Nephron progenitor cell (in vitro differentiated cells): Measurements from ENCODE around the gene ZHX3.
A peak's percentile ranks its signal among the peaks of the same experiment; 100 is the strongest.

Source experiments
- DNase-seq: peaks from one replicate; pipeline ENCODE4 v3.0.0; 2021
- H3K27ac Mint-ChIP-seq: 2 replicates; pipeline ENCODE4 v1.8.0; 2021; ENCODE audit warnings: mild to moderate bottlenecking, moderate library complexity, mixed read lengths
- H3K27me3 Mint-ChIP-seq: 2 replicates; pipeline ENCODE4 v1.8.0; 2021; ENCODE audit warnings: mild to moderate bottlenecking, low read depth, mixed read lengths; ENCODE audit not compliant: poor library complexity
- H3K36me3 Mint-ChIP-seq: 2 replicates; pipeline ENCODE4 v1.8.0; 2021; ENCODE audit warnings: low read depth, mixed read lengths
- H3K4me1 Mint-ChIP-seq: 2 replicates; pipeline ENCODE4 v1.8.0; 2021; ENCODE audit warnings: mixed read lengths
- H3K4me3 Mint-ChIP-seq: 2 replicates; pipeline ENCODE4 v1.8.0; 2021; ENCODE audit warnings: mild to moderate bottlenecking, moderate library complexity, mixed read lengths
- H3K9me3 Mint-ChIP-seq: 2 replicates; pipeline ENCODE4 v1.8.0; 2021; ENCODE audit warnings: mild to moderate bottlenecking, moderate library complexity, mixed read lengths
- TF ChIP-seq, protein P1 (sequence below): fragments of 200-600 bp; sonication (generic); IDR thresholded peaks from 2 replicates; pipeline ENCODE4 v1.5.0; 2021; ENCODE audit warnings: antibody characterized with exemption

ZHX3 gene

DNA sequence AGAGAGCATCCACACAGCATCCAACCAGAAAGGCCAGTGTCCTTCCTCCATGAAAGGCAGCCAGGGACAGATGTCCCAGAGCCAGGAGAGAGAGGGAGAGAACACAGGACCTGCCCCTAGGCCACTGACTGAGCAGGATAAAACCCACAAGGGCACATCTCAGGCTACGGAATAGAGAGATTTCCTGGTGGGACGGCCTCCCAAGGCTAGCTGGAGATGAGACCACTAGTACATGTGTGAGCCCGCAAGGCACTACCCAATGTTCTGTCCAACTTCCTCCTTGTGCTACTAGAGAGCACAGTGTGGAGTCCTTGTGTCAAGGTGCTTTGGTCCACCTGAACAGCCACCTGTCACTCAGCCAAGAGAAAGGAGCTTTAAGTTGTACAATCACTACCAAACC is 136.0 kb downstream of the ZHX3 start:
- Mint-ChIP-seq H3K9me3 (no peaks in the 10 kb centered on the region), H3K4me3 (no peak overlapping the region), H3K27me3 (no peaks in the 10 kb centered on the region), H3K4me1 (peaks cover 11% of the 10 kb centered on the region), H3K27ac (no peak overlapping the region), H3K36me3 (peaks cover 28% of the 10 kb centered on the region)
- TF ChIP-seq, protein P1, sequence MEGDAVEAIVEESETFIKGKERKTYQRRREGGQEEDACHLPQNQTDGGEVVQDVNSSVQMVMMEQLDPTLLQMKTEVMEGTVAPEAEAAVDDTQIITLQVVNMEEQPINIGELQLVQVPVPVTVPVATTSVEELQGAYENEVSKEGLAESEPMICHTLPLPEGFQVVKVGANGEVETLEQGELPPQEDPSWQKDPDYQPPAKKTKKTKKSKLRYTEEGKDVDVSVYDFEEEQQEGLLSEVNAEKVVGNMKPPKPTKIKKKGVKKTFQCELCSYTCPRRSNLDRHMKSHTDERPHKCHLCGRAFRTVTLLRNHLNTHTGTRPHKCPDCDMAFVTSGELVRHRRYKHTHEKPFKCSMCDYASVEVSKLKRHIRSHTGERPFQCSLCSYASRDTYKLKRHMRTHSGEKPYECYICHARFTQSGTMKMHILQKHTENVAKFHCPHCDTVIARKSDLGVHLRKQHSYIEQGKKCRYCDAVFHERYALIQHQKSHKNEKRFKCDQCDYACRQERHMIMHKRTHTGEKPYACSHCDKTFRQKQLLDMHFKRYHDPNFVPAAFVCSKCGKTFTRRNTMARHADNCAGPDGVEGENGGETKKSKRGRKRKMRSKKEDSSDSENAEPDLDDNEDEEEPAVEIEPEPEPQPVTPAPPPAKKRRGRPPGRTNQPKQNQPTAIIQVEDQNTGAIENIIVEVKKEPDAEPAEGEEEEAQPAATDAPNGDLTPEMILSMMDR: no peak
- no peak for DNase-seq

DNA sequence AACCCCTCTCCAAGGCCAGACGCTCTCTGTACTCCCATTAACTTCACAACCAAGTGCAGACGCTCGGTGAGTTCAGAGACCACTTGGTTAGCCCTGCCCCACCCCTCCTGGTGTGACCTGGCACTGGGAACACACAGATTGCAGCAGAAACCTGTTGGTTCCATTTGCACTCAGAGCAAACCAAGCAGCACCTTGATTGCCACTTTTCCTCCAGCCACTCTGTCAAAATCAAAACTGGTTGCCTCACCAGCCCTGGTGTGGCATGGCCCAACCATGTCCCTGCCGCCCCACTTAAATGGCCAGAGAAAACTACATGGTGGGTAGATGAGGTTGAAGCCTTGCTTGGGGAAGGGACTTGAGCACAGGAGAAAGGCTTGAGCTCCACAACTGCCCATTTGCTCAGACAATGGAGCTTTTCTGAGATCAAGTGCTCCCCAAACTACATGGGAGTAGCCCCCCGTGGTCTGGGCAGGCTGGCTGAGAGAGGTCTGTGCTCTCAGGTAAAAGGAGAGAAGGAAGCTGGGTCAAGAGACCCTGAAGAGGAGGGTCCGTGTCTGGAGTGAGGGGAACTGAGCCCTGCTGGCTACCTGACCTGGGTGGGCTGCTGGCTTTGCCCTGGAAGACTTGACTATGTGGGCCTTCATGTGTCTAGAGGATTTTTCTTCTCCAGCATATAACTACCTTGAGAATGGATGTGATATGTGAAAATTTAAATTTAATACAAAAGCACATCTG is 136.8 kb downstream of the ZHX3 start:
- no peaks in the 10 kb centered on the region for H3K9me3 Mint-ChIP-seq
- no peak overlapping the region for H3K4me3 Mint-ChIP-seq
- peaks cover 11% of the 10 kb centered on the region for H3K4me1 Mint-ChIP-seq
- TF ChIP-seq, protein P1: no peak
- no peaks in the 10 kb centered on the region for H3K27me3 Mint-ChIP-seq
- H3K36me3 Mint-ChIP-seq: peaks cover 36% of the 10 kb centered on the region
- no peak for DNase-seq
- peak overlapping the region; percentile 93 for H3K27ac Mint-ChIP-seq

DNA sequence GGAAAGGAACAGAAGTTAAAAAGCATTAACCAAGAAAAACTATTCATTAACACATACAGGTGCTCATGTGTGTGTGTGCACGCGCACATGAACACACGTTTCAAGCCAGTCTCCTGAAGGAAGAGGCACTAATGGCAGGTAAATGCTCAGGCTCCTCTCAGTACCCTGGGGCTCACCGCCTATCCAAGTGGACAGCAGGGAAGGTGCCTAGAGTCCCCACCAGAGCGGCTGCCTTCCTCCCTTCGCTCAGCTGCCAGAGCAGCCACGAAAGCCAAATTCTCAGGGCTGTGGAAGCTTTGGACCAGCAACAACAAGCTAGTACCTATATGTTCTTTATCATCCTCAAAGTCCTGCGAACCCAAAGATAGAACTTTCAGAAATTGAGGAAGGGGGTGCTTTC is 137.6 kb downstream of the ZHX3 start:
- Mint-ChIP-seq H3K27me3 (no peaks in the 10 kb centered on the region), H3K4me3 (no peak overlapping the region), H3K27ac (peak overlapping the region; percentile 54), H3K36me3 (peaks cover 38% of the 10 kb centered on the region), H3K9me3 (no peaks in the 10 kb centered on the region), H3K4me1 (peaks cover 11% of the 10 kb centered on the region)
- TF ChIP-seq, protein P1: no peak
- no peak for DNase-seq

DNA sequence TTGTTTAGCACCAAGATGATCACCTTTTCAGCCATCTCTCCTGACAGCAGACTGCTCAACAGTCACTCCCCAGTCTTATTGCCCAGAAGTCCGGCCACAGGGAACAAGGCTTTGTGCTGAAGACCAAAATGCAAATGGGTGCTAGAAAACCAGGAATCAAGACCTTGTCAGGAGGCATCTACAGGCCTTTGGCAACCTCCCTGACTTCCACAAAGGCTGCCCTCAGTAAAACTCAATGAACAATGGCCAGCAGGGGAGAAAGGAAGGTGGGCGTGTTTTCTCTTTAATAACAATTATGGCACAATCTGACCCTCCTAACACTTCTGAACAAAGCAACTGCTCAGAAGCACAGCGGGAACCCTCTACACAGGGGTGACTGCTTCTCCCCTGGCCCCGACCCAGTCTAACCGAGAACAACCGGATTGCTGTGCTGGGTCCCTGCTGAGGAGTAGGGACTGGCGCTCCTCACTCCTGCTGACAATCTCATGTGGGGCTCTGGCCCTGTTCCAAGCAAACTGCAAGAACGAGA is 138.6 kb downstream of the ZHX3 start:
- Mint-ChIP-seq H3K4me3 (no peak overlapping the region), H3K36me3 (peaks cover 45% of the 10 kb centered on the region), H3K27me3 (no peaks in the 10 kb centered on the region), H3K27ac (peak overlapping the region; percentile 89), H3K4me1 (peaks cover 17% of the 10 kb centered on the region), H3K9me3 (no peaks in the 10 kb centered on the region)
- TF ChIP-seq, protein P1: no peak
- DNase-seq: no peak

DNA sequence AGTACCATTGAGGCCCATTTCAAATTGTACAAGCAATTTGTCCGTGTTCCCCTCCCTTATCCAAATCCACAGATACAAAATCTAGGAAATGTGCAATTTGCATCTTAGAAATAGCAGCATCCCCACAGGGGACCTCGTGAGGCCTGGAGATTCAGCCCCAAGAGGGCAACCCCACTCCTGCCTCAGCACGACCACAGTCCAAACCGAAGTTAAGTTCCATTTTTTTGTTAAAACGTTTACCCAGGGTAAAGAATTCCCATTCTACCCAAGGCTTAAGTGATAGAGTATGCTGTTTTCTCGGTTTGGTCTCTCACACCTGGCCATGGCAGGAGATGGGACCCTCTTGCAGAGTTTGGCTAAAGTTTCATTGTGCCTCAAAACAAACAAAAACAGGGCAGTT is 139.0 kb downstream of the ZHX3 start:
- TF ChIP-seq, protein P1: no peak
- H3K4me1 Mint-ChIP-seq: peaks cover 17% of the 10 kb centered on the region
- no peak for DNase-seq
- H3K9me3 Mint-ChIP-seq: no peaks in the 10 kb centered on the region
- H3K27ac Mint-ChIP-seq: peak overlapping the region; percentile 89
- no peaks in the 10 kb centered on the region for H3K27me3 Mint-ChIP-seq
- peaks cover 49% of the 10 kb centered on the region for H3K36me3 Mint-ChIP-seq
- no peak overlapping the region for H3K4me3 Mint-ChIP-seq

DNA sequence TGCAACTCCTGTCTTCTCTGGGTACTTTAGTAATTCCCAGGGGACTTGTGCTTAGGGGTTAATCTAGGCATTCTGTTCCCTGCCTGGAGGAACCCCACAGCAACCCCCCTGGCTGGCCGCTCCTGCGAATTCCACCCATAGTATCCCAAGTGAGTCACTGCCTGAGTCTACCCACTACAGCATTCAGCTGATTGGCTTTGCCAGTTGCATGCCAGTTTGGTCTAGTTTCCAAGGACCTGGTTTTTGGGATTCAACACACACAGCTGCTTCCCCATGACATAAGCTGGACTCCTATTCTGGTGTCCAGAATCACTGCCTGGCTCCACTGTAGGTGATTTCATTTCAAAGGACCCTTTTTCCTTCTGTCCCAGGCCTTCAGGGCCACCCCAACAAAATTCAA is 139.9 kb downstream of the ZHX3 start:
- Mint-ChIP-seq H3K9me3 (no peaks in the 10 kb centered on the region), H3K27ac (peak overlapping the region; percentile 90), H3K4me1 (peaks cover 22% of the 10 kb centered on the region), H3K4me3 (no peak overlapping the region), H3K36me3 (peaks cover 55% of the 10 kb centered on the region), H3K27me3 (no peaks in the 10 kb centered on the region)
- TF ChIP-seq, protein P1: no peak
- no peak for DNase-seq
